GM12864 (cell line): ENCODE results near the gene HNRNPD.
"Not testable (repeated sequence)": the region's sequence is repeated elsewhere in the genome, so short reads cannot be mapped to it uniquely, and the experiment has no call there.

Source experiments
- DNase-seq: peaks from one replicate; pipeline ENCODE4 v3.0.0-alpha.2; 2011; ENCODE audit warnings: low read depth
- H3K4me3 ChIP-seq: 2 replicates; pipeline ENCODE4 v1.5.1; 2011; ENCODE audit warnings: mild to moderate bottlenecking, low read depth, low read length, control low read depth
- TF ChIP-seq, protein P1 (sequence below): IDR thresholded peaks from 2 replicates; pipeline ENCODE4 v1.5.1; 2011; ENCODE audit warnings: low read depth, mild to moderate bottlenecking, moderate library complexity, low read length, control low read depth, inconsistent platforms; ENCODE audit errors: missing control alignments

Gene HNRNPD

DNA sequence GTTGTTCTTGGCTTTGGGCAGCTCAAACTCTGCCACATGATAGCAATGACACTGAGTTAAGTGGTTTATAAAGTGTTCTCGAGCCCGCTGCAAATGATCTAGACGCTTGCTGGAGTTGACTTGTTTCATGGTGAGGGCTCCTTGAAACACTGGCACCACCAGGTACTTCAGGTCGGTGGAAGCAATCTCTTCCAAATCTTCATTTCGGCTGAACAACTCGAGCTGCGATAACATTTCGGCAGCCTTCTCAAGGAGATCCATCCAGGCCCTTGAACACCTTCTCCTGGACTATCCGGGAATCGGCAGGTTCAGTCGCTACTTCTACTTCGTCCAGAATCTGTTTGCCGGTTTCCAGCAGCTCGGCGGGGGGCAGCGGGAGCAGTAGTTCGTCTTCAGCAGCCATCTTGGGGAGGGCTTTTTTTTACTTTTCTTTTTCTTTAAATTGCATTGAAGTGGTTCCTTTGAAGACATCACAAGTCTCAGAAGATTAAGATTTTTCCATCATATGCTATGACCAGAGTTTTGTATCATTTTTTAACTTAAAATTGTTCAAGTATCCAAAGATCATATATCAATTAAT, 28.5 kb upstream of the HNRNPD start:
- TF ChIP-seq, protein P1, sequence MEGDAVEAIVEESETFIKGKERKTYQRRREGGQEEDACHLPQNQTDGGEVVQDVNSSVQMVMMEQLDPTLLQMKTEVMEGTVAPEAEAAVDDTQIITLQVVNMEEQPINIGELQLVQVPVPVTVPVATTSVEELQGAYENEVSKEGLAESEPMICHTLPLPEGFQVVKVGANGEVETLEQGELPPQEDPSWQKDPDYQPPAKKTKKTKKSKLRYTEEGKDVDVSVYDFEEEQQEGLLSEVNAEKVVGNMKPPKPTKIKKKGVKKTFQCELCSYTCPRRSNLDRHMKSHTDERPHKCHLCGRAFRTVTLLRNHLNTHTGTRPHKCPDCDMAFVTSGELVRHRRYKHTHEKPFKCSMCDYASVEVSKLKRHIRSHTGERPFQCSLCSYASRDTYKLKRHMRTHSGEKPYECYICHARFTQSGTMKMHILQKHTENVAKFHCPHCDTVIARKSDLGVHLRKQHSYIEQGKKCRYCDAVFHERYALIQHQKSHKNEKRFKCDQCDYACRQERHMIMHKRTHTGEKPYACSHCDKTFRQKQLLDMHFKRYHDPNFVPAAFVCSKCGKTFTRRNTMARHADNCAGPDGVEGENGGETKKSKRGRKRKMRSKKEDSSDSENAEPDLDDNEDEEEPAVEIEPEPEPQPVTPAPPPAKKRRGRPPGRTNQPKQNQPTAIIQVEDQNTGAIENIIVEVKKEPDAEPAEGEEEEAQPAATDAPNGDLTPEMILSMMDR = no peak
- no peak overlapping the region for H3K4me3 ChIP-seq
- DNase-seq = no peak

DNA sequence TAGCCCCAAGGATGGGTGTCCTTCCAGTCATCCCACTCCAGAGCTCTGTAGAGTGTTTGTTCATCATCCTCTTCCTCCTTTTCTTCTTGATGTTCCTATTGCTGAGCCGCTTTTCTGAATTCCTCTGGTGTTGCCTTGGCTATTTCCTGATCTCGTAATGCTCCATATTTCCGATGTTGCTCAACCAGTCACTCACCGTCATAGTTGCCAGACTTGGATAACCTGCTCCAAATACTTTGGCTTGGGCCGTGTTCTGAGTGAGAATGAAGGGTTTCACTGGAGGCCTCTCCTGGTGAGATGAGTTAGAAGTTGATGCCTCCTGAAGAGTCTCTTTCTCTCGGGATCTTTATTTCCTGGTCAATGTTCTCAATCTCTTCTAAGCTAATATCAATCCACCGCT, 27.8 kb upstream of the HNRNPD start:
- H3K4me3 ChIP-seq = no peak overlapping the region
- DNase-seq = no peak
- TF ChIP-seq, protein P1 = no peak

DNA sequence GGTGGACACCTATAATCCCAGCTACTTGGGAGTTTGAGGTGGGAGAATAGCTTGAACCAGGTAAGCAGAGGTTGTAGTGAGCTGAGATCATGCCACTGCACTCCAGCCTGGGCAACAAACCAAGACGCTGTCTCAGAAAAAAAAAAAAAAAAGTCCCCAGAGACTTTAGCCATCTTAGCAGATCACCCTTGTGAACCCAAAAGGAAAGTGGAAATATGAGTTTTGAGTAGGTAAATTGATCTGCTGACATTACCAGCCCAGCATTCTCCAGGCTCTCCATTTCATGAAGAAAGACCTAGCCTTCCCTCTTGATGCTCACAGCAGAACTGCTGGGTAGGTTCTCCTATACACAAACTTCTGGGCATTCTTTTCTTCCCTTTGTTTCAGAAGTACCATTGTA, 24.5 kb upstream of the HNRNPD start:
- DNase-seq = no peak

DNA sequence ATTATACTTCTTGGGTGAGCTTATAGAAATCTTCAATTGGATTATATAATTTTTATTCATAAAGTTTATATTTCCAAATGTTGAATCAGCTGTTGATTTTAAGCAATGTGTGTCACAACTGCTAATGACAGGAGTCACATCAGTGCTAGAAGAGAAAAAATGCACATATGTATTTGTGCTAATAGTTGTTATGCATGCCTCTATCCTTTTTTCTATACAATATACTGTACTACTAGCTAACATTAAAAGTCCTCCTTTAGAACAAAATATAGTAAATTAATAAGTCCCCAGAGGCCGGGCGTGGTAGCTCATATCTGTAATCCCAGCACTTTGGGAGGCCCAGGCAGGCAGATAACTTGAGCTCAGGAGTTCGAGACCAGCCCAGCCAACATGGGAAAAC, 23.7 kb upstream of the HNRNPD start:
- TF ChIP-seq, protein P1 = no peak
- H3K4me3 ChIP-seq = no peak overlapping the region
- DNase-seq = no peak

More for the DNA sequence above, 24.5 kb upstream of the HNRNPD start:
- H3K4me3 ChIP-seq = no peak overlapping the region
- TF ChIP-seq, protein P1 = no peak

DNA sequence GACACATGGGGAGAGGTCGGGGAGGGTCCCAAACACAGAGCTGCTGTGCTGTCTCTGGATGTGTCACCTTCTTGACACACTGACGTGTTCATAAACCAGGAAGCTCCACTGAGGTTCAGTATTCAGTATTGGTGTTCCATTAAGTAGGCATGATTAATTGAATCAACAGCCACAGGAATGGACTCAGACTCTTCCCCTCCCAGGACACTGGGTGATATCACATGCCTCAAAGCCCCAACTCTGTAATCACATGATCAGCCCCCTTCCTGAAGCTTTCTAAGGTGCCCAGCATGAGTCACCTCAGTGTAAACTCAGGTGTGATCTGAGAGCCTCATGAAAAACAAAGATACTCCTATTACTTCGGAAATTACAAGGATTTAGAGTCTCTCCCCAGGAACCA, 21.1 kb upstream of the HNRNPD start:
- TF ChIP-seq, protein P1 = no peak
- DNase-seq = no peak
- no peak overlapping the region for H3K4me3 ChIP-seq

DNA sequence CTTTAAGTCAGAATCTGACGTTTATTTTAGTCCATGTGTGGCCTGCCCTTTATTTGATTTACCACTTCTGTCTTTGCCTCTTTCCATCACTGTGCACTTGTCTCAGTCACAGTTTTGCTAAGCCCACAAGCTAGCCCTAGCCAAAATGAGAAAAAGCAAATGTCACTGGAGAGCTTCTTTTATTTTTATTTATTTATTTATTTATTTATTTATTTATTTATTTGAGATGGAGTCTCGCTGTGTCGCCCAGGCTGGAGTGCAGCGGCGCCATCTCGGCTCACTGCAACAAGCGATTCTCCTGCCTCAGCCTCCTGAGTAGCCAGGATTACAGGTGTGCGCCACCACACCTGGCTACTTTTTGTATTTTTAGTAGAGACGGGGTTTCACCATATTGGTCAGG, 16.3 kb upstream of the HNRNPD start:
- not testable (repeated sequence) for H3K4me3 ChIP-seq, DNase-seq

DNA sequence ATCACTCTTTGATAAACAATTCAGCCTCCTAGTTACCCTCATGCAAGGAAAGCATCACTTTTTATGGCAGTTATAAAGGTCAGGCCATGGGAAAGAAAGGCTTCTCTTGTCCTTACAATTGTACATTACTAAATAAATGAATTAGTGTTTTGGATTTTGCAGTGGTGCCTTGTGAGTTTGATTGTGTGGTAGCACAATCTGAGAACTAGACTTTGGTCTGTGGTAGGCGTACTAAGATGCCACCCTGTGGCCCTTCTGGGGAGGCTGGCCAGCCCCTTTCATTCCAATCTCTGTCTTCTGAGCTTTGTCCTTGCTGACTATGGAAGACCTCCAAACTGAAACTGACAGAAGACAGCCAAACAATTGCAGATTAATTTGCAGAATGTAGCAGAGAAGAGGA, 14.6 kb upstream of the HNRNPD start:
- no peak for DNase-seq
- TF ChIP-seq, protein P1 = no peak
- no peak overlapping the region for H3K4me3 ChIP-seq

DNA sequence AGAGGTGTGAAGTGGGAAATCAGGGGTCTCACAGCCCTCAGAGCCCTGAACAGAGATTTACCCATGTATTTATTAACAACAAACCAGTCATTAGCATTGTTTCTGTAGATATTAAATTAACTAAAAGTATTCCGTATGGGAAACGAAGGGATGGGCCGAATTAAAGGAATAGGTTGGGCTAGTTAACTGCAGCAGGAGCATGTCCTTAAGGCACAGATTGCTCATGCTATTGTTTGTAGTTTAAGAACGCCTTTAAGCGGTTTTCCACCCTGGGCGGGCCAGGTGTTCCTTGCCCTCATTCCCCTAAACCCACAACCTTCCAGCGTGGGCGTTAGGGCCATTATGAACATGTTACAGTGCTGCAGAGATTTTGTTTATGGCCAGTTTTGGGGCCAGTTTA, 12.5 kb upstream of the HNRNPD start:
- DNase-seq, H3K4me3 ChIP-seq: not testable (repeated sequence)
